Measurements from ENCODE around the gene ARID4B. TPM values are rescaled to one million over a fixed set of nuclear protein-coding genes. Genes with fewer than 3 reads are reported as not detected.

Gene ARID4B
- total and polyA plus RNA-seq, 2 donors (not counting 1 experiment from before 2014, with no cell fraction given) = 15.3 to 42.4 TPM

GRCh38 chr1:235292790-235293189 lies 35.2 kb downstream of the ARID4B start:
- H3K4me3 ChIP-seq (replicated peaks in 1 of 4; ENCODE audit: control extremely low read depth in 1 of 4, insufficient read depth in 1 of 4, low read depth in 3 of 4, low read length in 4 of 4) = no peak overlapping the region

GRCh38 chr1:235291599-235292091 lies 36.3 kb downstream of the ARID4B start:
- H3K9me3 ChIP-seq (ENCODE audit: control insufficient read depth, insufficient read depth, low read depth, low read length) = no peaks in the 10 kb centered on the region
- no peak overlapping the region for H3K4me2 ChIP-seq (ENCODE audit: extremely low read depth, insufficient read depth, low read length)
- no peaks in the 10 kb centered on the region for H3K27me3 ChIP-seq (ENCODE audit: control insufficient read depth, insufficient read depth, low read length)
- no peak overlapping the region for H3K27ac ChIP-seq (ENCODE audit: insufficient read depth, low read length)
- no peak overlapping the region for H3K9ac ChIP-seq (ENCODE audit: insufficient read depth, low read length)
- no peak overlapping the region for H3K4me3 ChIP-seq (replicated peaks in 1 of 4; ENCODE audit: control extremely low read depth in 1 of 4, insufficient read depth in 1 of 4, low read depth in 3 of 4, low read length in 4 of 4)
- no peak overlapping the region for H2AFZ ChIP-seq (ENCODE audit: low read length)
- peaks cover 2% of the 10 kb centered on the region for H4K20me1 ChIP-seq (ENCODE audit: control insufficient read depth, extremely low read depth, insufficient read depth, low read length)
- no peaks in the 10 kb centered on the region for H3K4me1 ChIP-seq (ENCODE audit: control insufficient read depth, extremely low read depth, insufficient read depth, low read length)
- no peaks in the 10 kb centered on the region for H3K36me3 ChIP-seq (ENCODE audit: control insufficient read depth, insufficient read depth, low read length)
- H3K79me2 ChIP-seq (ENCODE audit: control insufficient read depth, insufficient read depth, low read length) = peaks cover 81% of the 10 kb centered on the region
- TF ChIP-seq EZH2 (IDR thresholded peaks at IDR 0.05; ENCODE audit: low read length, missing control alignments) (no peak), CTCF (conservative IDR thresholded peaks at IDR 0.05 in 1 of 2, IDR thresholded peaks at IDR 0.05 in 1 of 2; ENCODE audit: low read depth in 1 of 2, low read length in 2 of 2) (no peak)
- no peak for DNase-seq (ENCODE audit: low read depth in 2 of 2)

More at GRCh38 chr1:235292790-235293189, 35.2 kb downstream of the ARID4B start:
- TF ChIP-seq CTCF (conservative IDR thresholded peaks at IDR 0.05 in 1 of 2, IDR thresholded peaks at IDR 0.05 in 1 of 2; ENCODE audit: low read depth in 1 of 2, low read length in 2 of 2) (no peak), EZH2 (IDR thresholded peaks at IDR 0.05; ENCODE audit: low read length, missing control alignments) (no peak)
- Histone ChIP-seq H3K4me1 (ENCODE audit: control insufficient read depth, extremely low read depth, insufficient read depth, low read length) (no peaks in the 10 kb centered on the region), H3K27ac (ENCODE audit: insufficient read depth, low read length) (no peak overlapping the region), H3K79me2 (ENCODE audit: control insufficient read depth, insufficient read depth, low read length) (peaks cover 82% of the 10 kb centered on the region), H3K27me3 (ENCODE audit: control insufficient read depth, insufficient read depth, low read length) (no peaks in the 10 kb centered on the region), H4K20me1 (ENCODE audit: control insufficient read depth, extremely low read depth, insufficient read depth, low read length) (peaks cover 2% of the 10 kb centered on the region), H3K9ac (ENCODE audit: insufficient read depth, low read length) (no peak overlapping the region), H3K4me2 (ENCODE audit: extremely low read depth, insufficient read depth, low read length) (no peak overlapping the region), H3K36me3 (ENCODE audit: control insufficient read depth, insufficient read depth, low read length) (no peaks in the 10 kb centered on the region), H3K9me3 (ENCODE audit: control insufficient read depth, insufficient read depth, low read depth, low read length) (no peaks in the 10 kb centered on the region), H2AFZ (ENCODE audit: low read length) (no peak overlapping the region)
- no peak for DNase-seq (ENCODE audit: low read depth in 2 of 2)

DNA sequence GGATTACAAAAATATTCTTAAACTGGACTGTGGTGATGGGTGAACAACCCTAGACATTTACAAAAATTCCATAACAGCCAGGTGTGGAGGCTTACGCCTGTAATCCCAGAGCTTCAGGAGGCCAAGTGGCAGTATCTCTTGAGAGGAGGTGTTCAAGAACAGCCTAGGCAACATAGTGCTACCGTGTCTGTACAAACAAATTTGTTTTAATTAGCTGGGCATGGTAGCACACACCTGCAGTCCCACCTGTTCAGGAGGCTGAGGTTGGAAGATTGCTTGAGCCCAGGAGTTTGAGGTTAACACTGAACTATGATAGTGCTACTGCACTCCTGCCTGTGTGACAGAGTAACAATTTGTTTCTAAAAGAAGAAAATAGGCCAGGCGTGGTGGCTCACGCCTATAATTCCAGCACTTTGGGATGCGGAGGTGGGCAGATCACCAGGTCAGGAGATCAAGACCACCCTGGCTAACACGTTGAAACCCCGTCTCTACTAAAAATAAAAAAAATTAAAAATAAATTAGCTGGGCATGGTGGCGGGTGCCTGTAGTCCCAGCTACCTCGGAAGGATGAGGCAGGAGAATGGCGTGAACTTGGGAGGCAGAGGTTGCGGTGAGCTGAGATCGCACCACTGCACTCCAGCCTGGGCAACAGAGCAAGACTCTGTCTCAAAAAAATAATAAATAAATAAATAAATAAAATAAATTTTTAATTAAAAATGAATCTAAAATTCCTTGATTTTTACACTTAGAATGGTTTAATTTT lies 37.1 kb downstream of the ARID4B start:
- no peaks in the 10 kb centered on the region for H3K36me3 ChIP-seq (ENCODE audit: control insufficient read depth, insufficient read depth, low read length)
- no peak overlapping the region for H3K4me3 ChIP-seq (replicated peaks in 1 of 4; ENCODE audit: control extremely low read depth in 1 of 4, insufficient read depth in 1 of 4, low read depth in 3 of 4, low read length in 4 of 4)
- H3K4me1 ChIP-seq (ENCODE audit: control insufficient read depth, extremely low read depth, insufficient read depth, low read length) = no peaks in the 10 kb centered on the region
- H3K9me3 ChIP-seq (ENCODE audit: control insufficient read depth, insufficient read depth, low read depth, low read length) = no peaks in the 10 kb centered on the region
- no peak for DNase-seq (ENCODE audit: low read depth in 2 of 2)
- peaks cover 82% of the 10 kb centered on the region for H3K79me2 ChIP-seq (ENCODE audit: control insufficient read depth, insufficient read depth, low read length)
- peaks cover 2% of the 10 kb centered on the region for H4K20me1 ChIP-seq (ENCODE audit: control insufficient read depth, extremely low read depth, insufficient read depth, low read length)
- no peak overlapping the region for H2AFZ ChIP-seq (ENCODE audit: low read length)
- no peak overlapping the region for H3K27ac ChIP-seq (ENCODE audit: insufficient read depth, low read length)
- H3K27me3 ChIP-seq (ENCODE audit: control insufficient read depth, insufficient read depth, low read length) = no peaks in the 10 kb centered on the region
- H3K9ac ChIP-seq (ENCODE audit: insufficient read depth, low read length) = no peak overlapping the region
- no peak for TF ChIP-seq EZH2 (IDR thresholded peaks at IDR 0.05; ENCODE audit: low read length, missing control alignments)
- TF ChIP-seq CTCF (conservative IDR thresholded peaks at IDR 0.05 in 1 of 2, IDR thresholded peaks at IDR 0.05 in 1 of 2; ENCODE audit: low read depth in 1 of 2, low read length in 2 of 2) = no peak
- no peak overlapping the region for H3K4me2 ChIP-seq (ENCODE audit: extremely low read depth, insufficient read depth, low read length)
